SK-N-SH treated with all-trans-retinoic acid at 6 μM for 48 hours (cell line): ENCODE measurements around the gene SHOX.

Experiments used
- ATAC-seq: fragments of 200-7000 bp; cut with Tn5 transposase; 3 replicates; pipeline ENCODE4 v1.9.1; 2020; ENCODE audit warnings: mild to moderate bottlenecking, moderate library complexity
- BACH2 ChIP-seq: fragments of 250-450 bp; sonication (Bioruptor Pico); IDR thresholded peaks from 2 replicates; pipeline ENCODE4 v1.9.0; 2021; ENCODE audit warnings: mild to moderate bottlenecking, borderline replicate concordance
- CREB5 ChIP-seq: fragments of 250-450 bp; sonication (Bioruptor Pico); IDR thresholded peaks from 2 replicates; pipeline ENCODE4 v1.5.1; 2020; ENCODE audit warnings: low read depth, mild to moderate bottlenecking, moderate library complexity
- CSDC2 ChIP-seq: fragments of 250-450 bp; sonication (Bioruptor Pico); IDR thresholded peaks from 2 replicates; pipeline ENCODE4 v1.5.0; 2020; ENCODE audit warnings: mild to moderate bottlenecking, moderate library complexity
- CSRNP3 ChIP-seq: fragments of 250-450 bp; sonication (Bioruptor Pico); IDR thresholded peaks from 2 replicates; pipeline ENCODE4 v1.5.1; 2021; ENCODE audit warnings: mild to moderate bottlenecking, moderate library complexity
- ESRRG ChIP-seq: fragments of 250-450 bp; sonication (Bioruptor Pico); IDR thresholded peaks from 2 replicates; pipeline ENCODE4 v1.6.1; 2021; ENCODE audit warnings: mild to moderate bottlenecking
- GLIS3 ChIP-seq: fragments of 250-450 bp; sonication (Bioruptor Pico); IDR thresholded peaks from 2 replicates; pipeline ENCODE4 v1.5.0; 2020; ENCODE audit warnings: mild to moderate bottlenecking, moderate library complexity
- ISL1 ChIP-seq: fragments of 250-450 bp; sonication (Bioruptor Pico); IDR thresholded peaks from 2 replicates; pipeline ENCODE4 v2.1.2; 2022; ENCODE audit warnings: mild to moderate bottlenecking, moderate library complexity
- OSR1 ChIP-seq: fragments of 250-450 bp; sonication (Bioruptor Pico); IDR thresholded peaks from 2 replicates; pipeline ENCODE4 v1.8.0; 2022; ENCODE audit warnings: moderate library complexity, mild to moderate bottlenecking, inconsistent platforms
- PATZ1 ChIP-seq: fragments of 250-450 bp; sonication (Bioruptor Pico); IDR thresholded peaks from 2 replicates; pipeline ENCODE4 v1.8.0; 2020; ENCODE audit warnings: mild to moderate bottlenecking, moderate library complexity, borderline replicate concordance
- POU6F1 ChIP-seq: fragments of 250-450 bp; sonication (Bioruptor Pico); IDR thresholded peaks from 2 replicates; pipeline ENCODE4 v1.8.0; 2021; ENCODE audit warnings: low read depth, mild to moderate bottlenecking, moderate library complexity, borderline replicate concordance
- PPARA ChIP-seq: fragments of 250-450 bp; sonication (Bioruptor Pico); IDR thresholded peaks from 2 replicates; pipeline ENCODE4 v1.5.0; 2020; ENCODE audit warnings: mild to moderate bottlenecking, borderline replicate concordance
- SNAI2 ChIP-seq: fragments of 250-450 bp; sonication (Bioruptor Pico); IDR thresholded peaks from 2 replicates; pipeline ENCODE4 v1.5.0; 2020; ENCODE audit warnings: mild to moderate bottlenecking, moderate library complexity
- TCF4 ChIP-seq: fragments of 250-450 bp; sonication (Bioruptor Pico); IDR thresholded peaks from 2 replicates; pipeline ENCODE4 v1.8.0; 2021; ENCODE audit warnings: mild to moderate bottlenecking, moderate library complexity, borderline replicate concordance
- TSHZ2 ChIP-seq: fragments of 250-450 bp; sonication (Bioruptor Pico); IDR thresholded peaks from 2 replicates; pipeline ENCODE4 v1.5.0; 2020; ENCODE audit warnings: mild to moderate bottlenecking, moderate library complexity
- ZC3H10 ChIP-seq: fragments of 250-450 bp; sonication (Bioruptor Pico); IDR thresholded peaks from 2 replicates; pipeline ENCODE4 v1.5.1; 2021; ENCODE audit warnings: mild to moderate bottlenecking, moderate library complexity
- ZFP3 ChIP-seq: fragments of 250-450 bp; sonication (Bioruptor Pico); IDR thresholded peaks from 2 replicates; pipeline ENCODE4 v1.5.0; 2020; ENCODE audit warnings: mild to moderate bottlenecking, moderate library complexity
- ZNF565 ChIP-seq: fragments of 450-650 bp; formaldehyde crosslinking; conservative IDR thresholded peaks from 2 replicates; pipeline ENCODE4 v1.5.0; 2020; ENCODE audit warnings: low read depth, mild to moderate bottlenecking, moderate library complexity
- ZNF70 ChIP-seq: fragments of 450-650 bp; formaldehyde crosslinking; IDR thresholded peaks from 2 replicates; pipeline ENCODE4 v1.5.0; 2020; ENCODE audit warnings: mild to moderate bottlenecking, moderate library complexity
- ZNF8 ChIP-seq: fragments of 450-650 bp; formaldehyde crosslinking; IDR thresholded peaks from 2 replicates; pipeline ENCODE4 v1.5.0; 2020; ENCODE audit warnings: mild to moderate bottlenecking, moderate library complexity

SHOX gene

GRCh38 chrX:685120-686032 lies 54.8 kb downstream of the SHOX start (continued):
- no peak for TF ChIP-seq POU6F1 (CRISPR knock-in tag)

- TF ChIP-seq BACH2 (CRISPR knock-in tag): no peak
- no peak for TF ChIP-seq PATZ1 (CRISPR knock-in tag)
- TF ChIP-seq ZFP3: no peak
- no peak for TF ChIP-seq OSR1
- TF ChIP-seq ISL1: no peak
- no peak for TF ChIP-seq CREB5 (CRISPR knock-in tag)
- no peak for TF ChIP-seq SNAI2 (CRISPR knock-in tag)
- TF ChIP-seq ZNF70 (CRISPR knock-in tag): no peak
- TF ChIP-seq PPARA (CRISPR knock-in tag): no peak
- TF ChIP-seq TSHZ2: no peak
- no peak for TF ChIP-seq CSDC2 (CRISPR knock-in tag)
- no peak for TF ChIP-seq CSRNP3 (CRISPR knock-in tag)
- TF ChIP-seq ZC3H10 (CRISPR knock-in tag): no peak
- no peak for TF ChIP-seq ZNF565 (CRISPR knock-in tag)
- no peak for TF ChIP-seq POU6F1 (CRISPR knock-in tag)
- TF ChIP-seq ZNF8 (CRISPR knock-in tag): no peak
- TF ChIP-seq GLIS3: no peak
- no peak for TF ChIP-seq ESRRG (CRISPR knock-in tag)
- no peak for ATAC-seq
Measured at GRCh38 chrX:689983-690382, 59.4 kb downstream of the SHOX start.

- ATAC-seq: no peak
- TF ChIP-seq CSRNP3 (CRISPR knock-in tag): no peak
- TF ChIP-seq ZFP3: no peak
- TF ChIP-seq ZNF565 (CRISPR knock-in tag): no peak
- TF ChIP-seq CSDC2 (CRISPR knock-in tag): no peak
- no peak for TF ChIP-seq BACH2 (CRISPR knock-in tag)
- TF ChIP-seq POU6F1 (CRISPR knock-in tag): no peak
- no peak for TF ChIP-seq TCF4 (CRISPR knock-in tag)
- no peak for TF ChIP-seq ESRRG (CRISPR knock-in tag)
- TF ChIP-seq CREB5 (CRISPR knock-in tag): no peak
- TF ChIP-seq SNAI2 (CRISPR knock-in tag): no peak
Measured at GRCh38 chrX:694800-695199, 64.2 kb downstream of the SHOX start.
